Measurements from ENCODE around the gene KIF4B.
"Not testable (repeated sequence)": the region's sequence is repeated elsewhere in the genome, so short reads cannot be mapped to it uniquely, and the experiment has no call there.

DNA sequence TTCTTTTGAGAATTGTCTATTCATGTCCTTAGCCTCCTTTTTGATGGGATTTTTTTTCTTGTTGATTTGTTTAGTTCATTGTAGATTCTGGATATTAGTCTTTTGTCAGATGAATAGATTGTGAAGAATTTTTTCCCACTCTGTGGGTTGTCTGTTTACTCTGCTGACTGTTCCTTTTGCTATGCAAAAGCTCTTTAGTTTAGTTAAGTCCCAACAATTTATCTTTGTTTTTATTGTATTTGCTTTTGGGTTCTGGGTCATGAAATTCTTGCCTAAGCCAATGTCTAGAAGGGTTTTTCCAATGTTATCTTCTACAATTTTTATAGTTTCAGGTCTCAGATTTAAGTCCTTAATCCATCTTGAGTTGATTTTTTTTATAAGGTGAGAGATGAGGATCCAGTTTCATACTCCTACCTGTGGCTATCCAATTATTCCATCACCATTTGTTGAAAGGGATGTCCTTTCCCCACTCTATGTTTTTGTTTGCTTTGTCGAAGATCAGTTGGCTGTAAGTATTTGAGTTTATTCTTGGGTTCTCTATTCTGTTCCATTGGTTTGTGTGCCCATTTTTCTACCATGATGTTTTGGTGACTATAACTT is 20.7 kb downstream of the KIF4B start:
- TF ChIP-seq, protein P1, sequence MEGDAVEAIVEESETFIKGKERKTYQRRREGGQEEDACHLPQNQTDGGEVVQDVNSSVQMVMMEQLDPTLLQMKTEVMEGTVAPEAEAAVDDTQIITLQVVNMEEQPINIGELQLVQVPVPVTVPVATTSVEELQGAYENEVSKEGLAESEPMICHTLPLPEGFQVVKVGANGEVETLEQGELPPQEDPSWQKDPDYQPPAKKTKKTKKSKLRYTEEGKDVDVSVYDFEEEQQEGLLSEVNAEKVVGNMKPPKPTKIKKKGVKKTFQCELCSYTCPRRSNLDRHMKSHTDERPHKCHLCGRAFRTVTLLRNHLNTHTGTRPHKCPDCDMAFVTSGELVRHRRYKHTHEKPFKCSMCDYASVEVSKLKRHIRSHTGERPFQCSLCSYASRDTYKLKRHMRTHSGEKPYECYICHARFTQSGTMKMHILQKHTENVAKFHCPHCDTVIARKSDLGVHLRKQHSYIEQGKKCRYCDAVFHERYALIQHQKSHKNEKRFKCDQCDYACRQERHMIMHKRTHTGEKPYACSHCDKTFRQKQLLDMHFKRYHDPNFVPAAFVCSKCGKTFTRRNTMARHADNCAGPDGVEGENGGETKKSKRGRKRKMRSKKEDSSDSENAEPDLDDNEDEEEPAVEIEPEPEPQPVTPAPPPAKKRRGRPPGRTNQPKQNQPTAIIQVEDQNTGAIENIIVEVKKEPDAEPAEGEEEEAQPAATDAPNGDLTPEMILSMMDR (IDR thresholded peaks at IDR 0.05; ENCODE audit: low read depth, low read length) = not testable (repeated sequence)
- TF ChIP-seq POLR2A (IDR thresholded peaks at IDR 0.05; ENCODE audit: extremely low read depth, insufficient read length) = not testable (repeated sequence)

Data from NB4 (cell line).